ENCODE results near the gene ADAMTSL5. TPM values are rescaled to one million over a fixed set of nuclear protein-coding genes. Genes with fewer than 3 reads are reported as not detected.

The ADAMTSL5 gene
- total RNA-seq, 1 experiment from 2014 or later = 0.57 TPM

DNA sequence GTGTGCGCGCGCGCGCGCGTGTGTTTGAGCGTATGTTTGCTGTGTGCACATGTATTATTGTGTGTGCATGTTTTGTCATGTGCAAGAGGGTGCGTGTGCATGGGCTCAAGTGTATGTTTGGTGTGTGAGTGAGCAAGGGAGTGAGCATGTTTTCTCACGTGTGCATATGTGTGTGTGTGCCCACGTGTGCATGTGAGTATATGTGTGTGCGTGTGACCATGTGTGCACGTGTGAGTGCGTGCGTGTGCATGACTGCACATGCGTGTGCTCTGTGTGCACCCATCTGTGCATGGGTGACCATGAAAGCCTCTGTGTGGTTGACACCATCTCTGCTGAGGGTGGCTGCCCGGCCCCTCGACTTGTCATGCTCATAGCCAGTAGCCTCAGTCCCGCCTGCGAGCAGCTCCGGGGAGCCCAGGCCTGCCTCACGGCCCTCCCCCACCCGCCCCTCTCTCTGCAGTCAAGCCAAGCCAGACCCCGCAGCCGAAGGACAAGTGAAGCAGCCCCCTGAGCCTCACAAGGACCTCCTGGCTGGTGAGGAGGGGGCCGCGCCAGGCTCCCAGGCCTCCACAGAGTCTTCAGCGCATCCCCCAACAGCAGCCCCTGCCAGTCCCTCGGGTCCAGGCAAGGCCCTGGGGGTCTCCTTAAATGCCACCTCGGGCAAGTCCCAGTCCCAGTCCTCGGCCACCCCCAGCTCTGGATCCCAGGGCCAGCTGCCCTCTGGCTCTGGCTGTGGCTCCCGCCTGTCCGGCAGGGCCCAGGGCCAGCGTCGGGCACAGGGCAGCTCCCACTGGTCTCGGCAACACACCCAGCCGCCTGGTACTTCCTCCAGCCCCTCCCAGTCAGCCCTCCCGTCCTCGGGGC is 15.9 kb downstream of the ADAMTSL5 start:
- DNase-seq (ENCODE audit: low read depth) = no peak

DNA sequence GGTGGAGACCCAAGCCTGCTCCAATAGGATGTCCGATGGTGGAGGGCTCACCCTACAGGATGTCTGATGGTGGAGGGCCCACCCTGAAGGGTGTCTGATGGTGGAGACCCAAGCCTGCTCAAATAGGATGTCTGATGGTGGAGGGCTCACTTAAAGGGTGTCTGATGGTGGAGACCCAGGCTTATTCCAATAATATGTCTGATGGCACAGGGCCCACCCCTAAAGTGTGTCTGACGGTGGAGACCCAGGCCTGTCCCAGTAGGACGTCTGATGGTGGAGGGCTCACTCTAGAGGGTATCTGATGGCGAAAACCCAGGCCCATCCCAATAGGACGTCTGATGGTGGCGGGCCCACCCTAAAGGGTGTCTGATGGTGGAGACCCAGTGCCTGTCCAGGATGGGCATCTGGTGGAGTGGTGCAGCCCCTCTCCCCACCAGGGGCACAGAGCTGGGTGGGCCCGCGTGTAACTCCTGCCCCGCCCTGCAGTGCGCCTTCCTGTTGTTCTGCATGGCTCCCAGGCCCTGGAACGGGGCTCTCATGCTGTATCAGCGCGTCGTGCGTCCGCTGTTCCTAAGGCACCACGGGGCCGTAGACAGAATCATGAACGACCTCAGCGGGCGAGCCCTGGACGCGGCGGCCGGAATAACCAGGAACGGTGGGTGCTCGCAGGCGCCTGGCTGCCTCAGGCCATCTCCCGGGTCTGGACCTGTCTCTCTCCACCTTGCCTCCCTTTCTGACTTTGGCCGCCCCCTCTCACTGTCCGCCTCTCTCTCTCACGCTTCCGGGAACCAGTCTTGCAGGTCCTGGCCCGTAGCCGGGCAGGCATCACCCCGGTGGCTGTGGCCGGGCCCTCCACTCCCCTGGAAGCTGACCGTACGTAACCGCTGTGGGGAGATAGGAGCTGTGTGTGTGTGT is 16.8 kb downstream of the ADAMTSL5 start:
- DNase-seq (ENCODE audit: low read depth) = no peak

DNA sequence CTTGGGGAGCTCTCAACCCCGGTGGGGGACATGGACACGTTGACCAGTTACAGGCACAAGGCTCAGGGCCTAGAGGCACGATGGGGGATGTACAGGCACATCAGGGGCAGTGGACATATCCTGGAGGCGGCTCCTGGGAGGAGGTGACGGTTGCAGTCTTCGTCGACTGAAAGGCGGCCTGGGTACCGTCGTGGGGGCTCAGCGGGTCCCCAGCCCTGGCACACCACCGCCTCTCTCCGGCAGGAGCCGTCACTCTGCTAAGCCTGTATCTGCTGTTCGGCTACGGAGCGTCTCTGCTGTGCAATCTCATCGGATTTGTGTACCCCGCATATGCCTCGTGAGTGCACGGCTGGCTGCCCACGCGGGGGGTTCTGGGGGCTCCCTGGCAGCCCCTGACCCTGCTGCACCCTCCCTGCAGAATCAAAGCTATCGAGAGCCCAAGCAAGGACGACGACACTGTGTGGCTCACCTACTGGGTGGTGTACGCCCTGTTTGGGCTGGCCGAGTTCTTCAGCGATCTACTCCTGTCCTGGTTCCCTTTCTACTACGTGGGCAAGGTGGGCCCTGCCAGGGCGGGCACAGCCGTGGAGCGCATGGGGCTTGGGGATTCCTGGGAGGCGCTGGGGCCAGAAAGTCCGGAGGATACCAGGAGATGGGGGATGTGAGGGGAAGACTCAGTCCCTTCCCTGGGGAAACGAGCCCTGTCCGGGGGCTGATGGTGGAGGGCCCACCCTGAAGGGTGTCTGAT is 17.6 kb downstream of the ADAMTSL5 start:
- DNase-seq (ENCODE audit: low read depth) = no peak

DNA sequence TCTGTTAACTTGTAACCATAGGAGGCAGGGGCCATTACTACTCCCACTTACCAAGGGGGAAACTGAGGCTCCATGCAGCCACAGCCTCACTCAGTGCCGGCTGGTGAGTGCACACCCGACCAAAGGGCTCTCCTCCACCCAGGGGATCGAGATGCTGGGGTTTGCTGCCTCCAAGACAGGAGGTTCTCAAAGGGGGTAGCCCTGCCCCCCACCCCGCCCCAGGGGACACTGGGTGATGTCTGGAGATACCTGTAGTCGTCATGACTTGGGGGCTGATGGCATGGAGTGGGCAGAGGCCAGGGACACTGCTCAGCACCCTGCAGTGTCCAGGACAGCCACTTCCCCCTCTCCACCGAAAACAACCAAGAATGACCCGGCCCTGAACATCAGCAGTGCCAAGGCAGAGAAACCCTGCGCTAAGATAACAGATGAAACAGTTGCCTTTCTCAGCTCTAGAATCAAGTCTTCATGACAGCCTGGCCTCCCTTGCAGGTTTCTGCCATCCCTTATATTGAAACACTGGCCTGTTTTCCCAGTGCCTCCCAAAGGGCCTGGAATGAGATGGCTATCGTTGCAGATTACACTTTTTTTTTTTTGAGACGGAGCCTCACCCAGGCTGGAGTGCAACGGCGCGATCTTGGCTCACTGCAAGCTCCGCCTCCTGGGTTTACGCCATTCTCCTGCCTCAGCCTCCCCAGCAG is 18.6 kb downstream of the ADAMTSL5 start:
- no peak for DNase-seq (ENCODE audit: low read depth)

DNA sequence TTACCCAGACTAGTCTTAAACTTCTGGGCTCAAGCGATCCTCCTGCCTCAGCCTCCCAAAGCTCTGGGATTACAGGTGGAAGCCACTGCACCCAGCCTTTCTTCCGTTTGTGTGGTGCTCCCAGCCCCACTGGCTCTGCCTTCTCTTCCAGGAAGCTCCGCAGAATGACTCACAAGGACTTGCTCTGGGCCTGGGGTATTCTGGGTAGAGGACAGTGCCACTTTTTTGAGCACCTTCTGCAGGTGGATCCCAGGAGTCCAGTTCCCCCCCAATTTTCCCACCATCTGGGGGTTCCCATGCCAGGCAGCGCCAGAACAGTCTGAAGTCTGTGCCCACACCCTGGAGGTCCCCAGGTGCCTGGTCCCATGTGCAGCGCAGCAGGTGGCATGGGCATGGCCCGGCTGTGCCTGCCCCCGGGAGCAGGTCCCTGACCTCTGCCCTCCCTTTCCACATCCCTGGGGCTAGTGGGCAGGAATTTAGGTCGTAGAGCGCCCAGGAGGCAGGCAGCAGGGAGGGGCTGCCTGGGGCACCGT is 20.3 kb downstream of the ADAMTSL5 start:
- DNase-seq (ENCODE audit: low read depth) = peak; percentile 51

DNA sequence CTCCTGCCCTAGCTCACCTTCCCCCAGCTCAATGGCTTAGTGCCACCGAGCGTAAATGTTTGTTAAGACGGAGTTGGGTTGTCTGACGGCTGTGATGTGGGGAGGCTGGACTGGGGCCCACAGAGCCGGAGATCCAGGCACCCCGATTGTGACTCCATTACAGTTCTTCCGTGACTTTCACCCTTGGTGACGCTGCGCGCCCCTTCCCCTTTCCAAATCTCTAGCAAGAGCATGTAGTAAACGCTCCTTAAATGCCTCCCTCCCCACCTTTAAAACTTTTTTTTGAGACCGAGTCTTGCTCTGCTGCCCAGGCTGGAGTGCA is 21.0 kb downstream of the ADAMTSL5 start:
- no peak for DNase-seq (ENCODE audit: low read depth)

DNA sequence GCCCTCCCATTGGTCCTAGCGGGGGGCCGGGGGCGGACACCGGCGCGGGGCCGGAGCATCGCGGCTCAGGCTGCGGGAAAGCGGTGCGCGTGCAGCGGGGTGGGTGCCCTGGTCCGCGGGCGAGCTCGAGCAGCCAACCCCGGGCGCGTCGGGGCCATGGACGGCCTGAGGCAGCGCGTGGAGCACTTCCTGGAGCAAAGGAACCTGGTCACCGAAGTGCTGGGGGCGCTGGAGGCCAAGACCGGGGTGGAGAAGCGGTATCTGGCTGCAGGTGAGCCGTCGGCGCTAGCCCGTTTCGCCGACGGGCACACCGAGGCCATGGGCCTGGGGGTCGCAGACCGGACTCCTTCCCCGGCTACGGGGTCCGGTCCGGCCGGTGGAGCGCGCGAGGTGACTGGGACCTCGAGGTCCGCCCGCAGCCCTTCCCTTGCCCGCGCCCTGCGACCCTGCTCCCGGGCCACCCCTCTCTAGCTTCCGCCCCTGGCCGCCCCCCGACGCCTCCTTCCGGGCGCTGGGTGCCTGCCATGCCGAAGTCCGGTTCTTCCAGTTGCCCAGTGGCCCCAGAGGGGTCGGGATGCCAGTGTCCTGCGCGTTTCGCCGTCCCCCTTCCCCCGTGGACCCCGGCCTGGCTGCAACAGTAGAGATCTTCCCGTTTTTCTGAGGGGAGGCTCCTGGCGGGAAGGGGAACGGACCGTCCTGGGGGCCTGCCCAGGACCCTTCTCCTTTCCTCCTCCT is 21.5 kb downstream of the ADAMTSL5 start, which contains the start of gene REEP6:
REEP6 (plus strand) TSS at position 68 of the 735 bp plus-strand sequence; CDS start at position 157, 89 bp downstream.
- DNase-seq (ENCODE audit: low read depth) = no peak

DNA sequence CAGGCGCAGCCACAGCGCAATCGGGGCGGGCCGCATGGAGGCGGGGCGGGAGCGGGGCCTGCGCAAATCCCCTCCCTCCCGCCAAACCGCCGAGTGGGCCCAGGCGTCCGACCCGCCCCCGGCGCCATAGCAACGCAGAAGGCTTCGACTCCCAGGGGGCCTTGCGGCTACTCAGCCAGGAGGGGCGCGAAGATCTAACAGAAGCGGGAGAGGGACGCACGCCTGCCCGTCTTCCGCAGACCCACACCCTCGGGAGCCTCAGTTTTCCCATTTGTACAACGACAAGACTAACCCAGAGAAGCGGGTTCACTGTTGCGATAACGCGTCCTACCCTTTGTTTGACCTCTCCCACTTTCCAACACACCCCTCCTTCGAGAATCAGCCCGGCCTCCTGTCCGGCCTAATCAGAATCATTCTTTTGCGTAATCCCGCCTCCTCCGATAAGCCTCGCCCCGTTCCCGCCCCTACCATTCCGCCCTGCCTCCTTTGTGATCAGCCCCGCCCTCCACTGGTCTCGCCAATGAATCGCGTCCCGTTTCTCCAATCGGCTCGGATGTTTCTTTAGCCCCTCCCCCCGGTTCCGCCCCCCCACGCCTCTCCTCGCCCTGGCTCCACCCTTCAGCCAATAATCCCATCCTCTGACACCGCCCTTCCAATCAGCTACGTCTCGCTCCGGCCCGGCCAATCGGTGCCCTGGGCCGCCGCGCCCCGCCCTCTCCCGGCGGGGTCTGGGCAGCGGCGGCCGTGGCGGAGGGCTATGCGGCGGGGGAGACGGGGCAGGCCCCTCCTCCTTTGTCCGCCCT is 22.3 kb downstream of the ADAMTSL5 start, which contains the start of gene PCSK4:
PCSK4 (minus strand) TSS at position 40 of the 803 bp plus-strand sequence; CDS start at position 36, 4 bp downstream.
- peak; percentile 99 for DNase-seq (ENCODE audit: low read depth)

DNA sequence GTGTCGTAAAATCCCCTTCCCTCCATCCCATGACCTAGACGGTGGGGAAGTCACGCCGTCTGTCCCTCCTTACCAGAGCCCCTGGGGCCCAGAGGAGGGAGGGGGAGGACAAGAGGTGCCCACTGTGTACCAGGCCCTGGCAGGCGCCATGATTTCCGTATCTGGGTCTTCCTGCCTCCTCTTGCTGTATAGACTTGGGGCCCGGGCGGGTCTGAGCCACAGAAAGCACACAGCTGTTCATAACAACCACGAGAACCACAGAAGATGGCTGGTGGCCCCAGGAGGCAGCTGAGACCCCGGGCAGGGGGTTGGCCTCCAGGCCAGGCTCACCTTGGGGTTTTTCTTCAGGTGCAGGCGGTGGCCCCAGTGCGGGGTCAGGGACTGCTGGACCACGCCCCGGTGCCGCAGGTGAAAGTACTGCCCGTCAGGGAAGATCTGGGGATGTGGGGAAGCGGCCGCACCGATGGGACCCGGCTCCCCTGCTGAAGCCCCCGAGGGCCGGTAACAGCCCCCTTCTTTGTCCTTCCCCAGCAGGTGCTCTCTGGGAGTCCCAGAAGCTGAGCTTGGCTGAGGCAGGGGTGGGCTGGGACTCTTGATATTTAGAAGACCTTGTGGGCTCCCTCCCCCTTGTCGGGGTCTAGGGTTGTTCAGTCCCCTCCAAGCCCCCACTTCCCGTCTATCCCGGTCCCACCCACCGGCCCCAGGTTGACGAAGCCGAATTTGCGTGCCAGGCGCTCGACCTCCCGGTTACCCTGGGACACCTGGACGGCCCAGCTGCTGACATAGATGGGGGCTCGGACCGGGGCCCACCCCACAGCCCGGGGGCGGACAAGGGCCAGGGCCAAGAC is 23.1 kb downstream of the ADAMTSL5 start:
- no peak for DNase-seq (ENCODE audit: low read depth)

DNA sequence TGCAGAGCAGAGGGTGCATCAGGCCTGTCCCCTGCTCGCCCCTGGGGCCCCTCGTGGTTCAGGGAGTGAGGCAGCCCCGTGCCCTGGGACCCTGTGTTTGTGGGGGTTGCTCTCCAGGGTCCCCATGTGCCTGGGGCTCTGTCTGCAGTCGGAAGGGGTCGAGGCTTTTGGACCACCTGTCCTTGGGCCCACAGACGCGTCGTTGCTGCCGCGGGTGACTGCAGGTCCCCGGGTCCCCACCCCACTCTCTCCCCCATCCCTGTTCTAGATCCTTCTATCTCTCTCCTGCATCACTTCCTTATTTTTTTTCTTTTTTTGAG is 24.6 kb downstream of the ADAMTSL5 start:
- no peak for DNase-seq (ENCODE audit: low read depth)

DNA sequence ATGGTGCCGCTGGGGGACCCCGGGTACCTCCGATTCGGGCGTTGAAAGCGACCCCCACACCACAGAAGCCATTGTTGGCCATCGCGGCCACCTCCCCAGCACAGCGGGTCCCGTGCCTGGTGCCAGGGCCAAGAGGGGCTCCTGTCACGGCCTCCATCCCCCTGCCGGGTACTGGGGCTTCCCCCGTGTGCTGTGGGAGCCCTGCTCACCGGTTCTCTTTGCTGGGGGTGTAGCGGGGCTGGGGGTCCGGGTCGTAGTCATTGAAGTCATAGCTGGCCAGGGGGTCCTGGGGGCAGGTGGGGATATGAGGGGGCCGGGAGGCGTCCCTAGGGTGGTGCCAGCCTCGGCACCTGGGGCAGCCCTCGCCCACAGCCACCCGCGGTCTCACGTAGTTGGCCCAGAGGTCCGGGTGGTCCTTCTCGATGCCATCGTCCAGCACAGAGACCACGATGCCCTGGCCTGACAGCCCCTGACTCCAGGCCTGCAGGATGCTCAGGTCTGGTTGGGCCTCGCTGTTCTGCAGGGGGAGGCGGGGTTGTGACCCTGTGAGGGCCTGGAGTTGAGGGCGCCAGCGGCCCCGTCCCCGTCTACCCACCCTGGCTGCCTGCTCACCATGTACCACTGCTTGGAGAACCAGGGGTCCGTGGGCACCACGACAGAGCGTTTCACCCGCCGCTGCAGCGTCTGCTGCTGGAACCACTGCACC is 25.1 kb downstream of the ADAMTSL5 start:
- DNase-seq (ENCODE audit: low read depth) = no peak

DNA sequence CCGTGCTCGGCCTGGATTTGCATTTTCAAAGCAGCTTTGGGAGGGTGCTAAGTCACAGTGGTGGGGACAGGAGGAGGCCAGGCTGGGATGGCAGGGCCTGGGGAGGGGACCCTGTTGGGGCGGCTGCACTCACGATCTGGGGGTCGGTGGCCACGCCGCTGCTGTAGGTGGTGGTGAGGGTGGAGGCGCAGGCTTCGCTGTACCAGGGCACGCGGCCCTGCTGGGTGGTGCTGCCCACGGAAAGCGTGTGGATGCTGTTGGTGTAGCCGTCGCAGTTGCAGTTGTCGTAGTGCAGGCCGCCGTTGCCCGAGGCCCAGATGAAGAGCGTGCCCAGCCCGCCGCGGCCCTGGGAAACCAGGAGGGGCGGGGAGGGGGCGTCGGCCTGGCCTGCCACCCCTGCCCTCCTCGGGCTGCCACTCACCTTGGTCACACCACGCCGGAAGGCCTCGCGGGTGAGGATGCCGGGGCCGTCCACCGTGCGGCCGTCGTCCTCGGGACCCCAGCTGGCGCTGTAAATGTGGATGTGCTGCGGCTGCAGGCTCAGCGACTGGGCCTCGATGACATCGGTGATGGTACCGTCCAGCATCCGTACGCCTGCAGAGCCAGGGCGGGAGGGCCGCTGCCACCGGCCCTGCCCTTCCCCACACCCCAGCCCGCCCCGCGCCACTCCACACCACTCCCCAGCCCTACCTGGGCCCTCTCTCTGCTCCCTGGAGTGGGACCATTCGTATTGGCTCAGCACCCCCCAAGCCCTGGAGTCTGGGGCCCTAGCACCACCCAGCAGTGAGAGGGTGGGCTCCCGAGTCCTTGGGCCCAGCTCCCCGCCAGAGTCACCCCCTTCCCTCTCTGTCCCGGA is 25.9 kb downstream of the ADAMTSL5 start:
- no peak for DNase-seq (ENCODE audit: low read depth)

DNA sequence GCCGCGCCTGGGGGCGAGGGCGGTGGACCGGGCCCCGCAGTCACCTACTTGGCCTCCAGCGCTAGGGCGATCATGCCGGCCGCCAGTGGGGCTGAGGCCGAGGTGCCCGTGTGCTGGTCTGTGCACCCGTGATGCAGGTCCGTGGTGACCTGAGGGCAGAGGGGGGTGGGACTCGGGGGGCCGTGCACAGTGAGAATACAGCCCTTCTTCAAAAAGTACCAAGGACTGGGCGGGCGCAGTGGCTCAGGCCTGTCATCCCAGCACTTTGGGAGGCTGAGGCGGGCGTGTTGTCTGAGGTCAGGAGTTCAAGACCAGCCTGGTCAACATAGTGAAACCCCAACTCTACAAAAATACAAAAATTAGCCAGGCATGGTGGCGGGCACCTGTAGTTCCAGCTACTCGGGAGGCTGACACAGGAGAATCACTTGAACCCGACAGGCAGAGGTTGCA is 28.8 kb downstream of the ADAMTSL5 start:
- DNase-seq (ENCODE audit: low read depth) = no peak

DNA sequence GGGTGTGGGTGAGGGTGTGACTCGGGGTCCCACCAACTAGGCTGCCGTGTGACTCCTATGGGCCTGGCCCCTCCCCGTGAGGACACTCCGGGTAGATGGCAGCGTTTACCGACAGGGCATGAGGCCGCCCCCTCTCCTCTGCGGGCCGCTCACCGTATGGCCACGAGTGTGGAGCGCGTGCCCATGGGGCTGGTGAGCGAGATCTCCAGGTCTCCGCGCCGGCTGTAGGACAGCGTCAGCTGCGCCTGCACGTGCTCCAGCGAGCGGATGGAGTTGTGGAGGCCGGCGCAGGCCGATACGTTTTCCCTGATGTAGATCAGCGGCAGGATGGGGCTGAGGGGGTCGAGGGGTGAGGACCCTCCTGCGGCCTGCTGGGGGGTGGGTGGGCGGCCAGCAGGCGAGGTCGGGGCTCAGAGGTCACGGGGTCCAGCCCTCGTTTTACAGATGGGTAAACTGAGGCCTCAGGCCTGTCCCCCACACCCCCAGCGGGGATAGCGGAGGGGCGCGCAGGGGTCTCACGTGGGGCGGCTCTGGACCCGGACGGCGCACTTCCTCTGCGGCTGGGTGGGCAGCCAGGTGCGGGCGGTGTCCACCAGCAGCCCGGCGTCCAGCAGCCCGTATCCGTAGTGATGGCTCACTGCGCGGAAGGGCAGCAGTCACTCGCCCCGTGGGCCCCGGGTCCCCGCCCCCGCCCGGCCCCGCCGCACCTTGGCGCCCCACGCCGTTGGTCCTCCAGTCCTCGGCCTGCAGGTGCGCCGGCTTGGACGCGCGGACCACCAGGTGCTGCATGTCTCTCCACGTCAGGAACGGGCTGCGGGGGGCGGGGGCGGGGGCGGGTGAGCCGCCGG is 29.5 kb downstream of the ADAMTSL5 start:
- DNase-seq (ENCODE audit: low read depth) = no peak

DNA sequence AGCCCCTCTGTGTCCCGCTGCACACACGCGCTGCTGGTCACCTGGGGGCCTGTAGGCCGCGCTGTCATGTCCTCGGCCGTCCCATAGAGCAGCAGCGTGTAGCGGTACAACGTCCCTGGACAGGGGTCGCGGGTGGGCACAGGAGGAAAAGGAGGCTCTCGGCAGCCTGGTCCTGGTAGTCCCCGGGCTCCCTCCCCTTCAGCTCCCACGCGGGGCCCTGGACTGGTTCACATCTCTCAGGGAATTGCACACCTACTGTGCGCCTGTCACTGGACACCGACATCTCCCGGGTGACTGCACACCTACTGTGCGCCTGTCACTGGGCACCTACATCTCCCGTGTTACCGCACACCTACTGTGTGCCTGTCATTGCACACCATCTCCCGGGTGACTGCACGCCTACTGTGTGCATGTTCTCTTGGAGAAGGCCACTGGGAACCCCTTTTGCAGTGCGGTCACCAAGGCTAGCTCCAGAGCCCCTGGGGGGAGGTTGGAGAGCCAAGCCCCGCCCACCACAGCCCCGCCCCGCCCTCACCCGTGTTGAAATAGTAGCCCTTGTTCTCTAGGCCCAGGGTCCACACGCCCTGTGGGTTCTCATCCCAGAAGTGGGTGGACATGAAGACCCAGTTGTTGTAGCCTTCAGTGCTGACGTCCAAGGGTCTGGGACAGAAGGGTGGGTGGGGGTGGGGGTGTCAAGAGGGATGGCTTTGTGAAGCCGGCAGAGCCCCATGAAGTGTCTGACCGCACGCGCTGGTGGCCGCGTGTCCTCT is 30.3 kb downstream of the ADAMTSL5 start:
- no peak for DNase-seq (ENCODE audit: low read depth)

Measured in Daoy (cell line).